GM23248 (cell line): ENCODE measurements around the gene EML6. TPM values are rescaled to one million over a fixed set of nuclear protein-coding genes. Genes with fewer than 3 reads are reported as not detected.

Experiments
- DNase-seq: peaks from one replicate; pipeline ENCODE4 v3.0.0-alpha.2; 2015
- H2AFZ ChIP-seq: fragments of 200-600 bp; sonication (generic); 2 replicates; pipeline ENCODE4 v1.6.1; 2016; ENCODE audit warnings: antibody characterized with exemption
- H3F3A ChIP-seq: fragments of 200-600 bp; sonication (generic); 2 replicates; pipeline ENCODE4 v1.6.1; 2016; ENCODE audit warnings: mild to moderate bottlenecking, antibody characterized with exemption, mixed run types; ENCODE audit not compliant: insufficient read depth
- H3K27ac ChIP-seq: fragments of 200-600 bp; sonication (generic); 2 replicates; pipeline ENCODE4 v1.5.1; 2016; ENCODE audit warnings: mild to moderate bottlenecking
- H3K27me3 ChIP-seq: fragments of 200-600 bp; sonication (generic); replicated peaks from 2 replicates; pipeline ENCODE4 v1.6.1; 2016; ENCODE audit warnings: mild to moderate bottlenecking; ENCODE audit not compliant: insufficient read depth
- H3K36me3 ChIP-seq: fragments of 200-600 bp; sonication (generic); 2 replicates; pipeline ENCODE4 v1.6.1; 2016; ENCODE audit warnings: low read depth, mild to moderate bottlenecking
- H3K4me1 ChIP-seq: fragments of 200-600 bp; sonication (generic); 2 replicates; pipeline ENCODE4 v1.6.1; 2016; ENCODE audit warnings: mild to moderate bottlenecking; ENCODE audit not compliant: insufficient read depth
- H3K4me2 ChIP-seq: fragments of 200-600 bp; sonication (generic); one replicate; pipeline ENCODE4 v1.6.1; 2016; ENCODE audit warnings: mild to moderate bottlenecking; ENCODE audit not compliant: unreplicated experiment
- H3K4me3 ChIP-seq: fragments of 200-600 bp; sonication (generic); 2 replicates; pipeline ENCODE4 v1.5.1; 2016; ENCODE audit warnings: mild to moderate bottlenecking
- H3K79me2 ChIP-seq: fragments of 200-600 bp; sonication (generic); 2 replicates; pipeline ENCODE4 v1.6.1; 2016; ENCODE audit warnings: mild to moderate bottlenecking; ENCODE audit not compliant: insufficient read depth
- H3K9ac ChIP-seq: fragments of 200-600 bp; sonication (generic); 2 replicates; pipeline ENCODE4 v1.6.1; 2016; ENCODE audit warnings: mild to moderate bottlenecking
- H3K9me2 ChIP-seq: fragments of 200-600 bp; sonication (generic); 2 replicates; pipeline ENCODE4 v1.6.1; 2016; ENCODE audit warnings: mixed run types, mild to moderate bottlenecking, moderate library complexity; ENCODE audit not compliant: insufficient read depth
- H3K9me3 ChIP-seq: fragments of 200-600 bp; sonication (generic); one replicate; pipeline ENCODE4 v1.6.1; 2017; ENCODE audit warnings: low read depth
- H4K20me1 ChIP-seq: fragments of 200-600 bp; sonication (generic); 2 replicates; pipeline ENCODE4 v1.6.0; 2016; ENCODE audit not compliant: insufficient read depth
- EZH2 ChIP-seq: fragments of 200-600 bp; sonication (generic); IDR thresholded peaks from 2 replicates; pipeline ENCODE4 v1.6.1; 2018; ENCODE audit warnings: antibody characterized with exemption, mild to moderate bottlenecking; ENCODE audit not compliant: insufficient read depth, poor library complexity, severe bottlenecking
- EZH2phosphoT487 ChIP-seq: fragments of 200-600 bp; sonication (generic); IDR thresholded peaks from 2 replicates; pipeline ENCODE4 v1.6.1; 2018; ENCODE audit warnings: antibody characterized with exemption, moderate library complexity, mild to moderate bottlenecking, low read depth; ENCODE audit not compliant: insufficient read depth
- WGBS, 2 experiments: methylation state at CpG; one replicate each; pipeline ENCODE4 v1.1.6; 2015 to 2017; ENCODE audit warnings: low lambda C conversion rate in 2 of 2, low coverage in 1 of 2; ENCODE audit errors: missing lambda C conversion rate in 2 of 2; 5-methylcytosine and 5-hydroxymethylcytosine counted together
- in situ Hi-C: fragments of 300-500 bp; cut with MboI; formaldehyde crosslinking; loops from 2 replicates; pipeline ENCODE4 v1.15.0; 2020
- polyA plus RNA-seq: library from polyadenylated mRNA; unstranded; fragments of >200 nt; fragmentation: Nextera tagmentation; extraction: Ambion mirVana; gene quantifications from 2 replicates; pipeline ENCODE4 v1.2.1, GENCODE V29; 2016
- total RNA-seq: library from RNA; depleted of rRNA; stranded (reverse); fragments of >200 nt; shearing (Covaris generic); gene quantifications from 2 replicates; pipeline ENCODE4 v1.2.3, GENCODE V29; 2014

EML6 gene
- total and polyA plus RNA-seq, 2 experiments from 2014 or later, result 0.54 to 0.76 TPM

DNA sequence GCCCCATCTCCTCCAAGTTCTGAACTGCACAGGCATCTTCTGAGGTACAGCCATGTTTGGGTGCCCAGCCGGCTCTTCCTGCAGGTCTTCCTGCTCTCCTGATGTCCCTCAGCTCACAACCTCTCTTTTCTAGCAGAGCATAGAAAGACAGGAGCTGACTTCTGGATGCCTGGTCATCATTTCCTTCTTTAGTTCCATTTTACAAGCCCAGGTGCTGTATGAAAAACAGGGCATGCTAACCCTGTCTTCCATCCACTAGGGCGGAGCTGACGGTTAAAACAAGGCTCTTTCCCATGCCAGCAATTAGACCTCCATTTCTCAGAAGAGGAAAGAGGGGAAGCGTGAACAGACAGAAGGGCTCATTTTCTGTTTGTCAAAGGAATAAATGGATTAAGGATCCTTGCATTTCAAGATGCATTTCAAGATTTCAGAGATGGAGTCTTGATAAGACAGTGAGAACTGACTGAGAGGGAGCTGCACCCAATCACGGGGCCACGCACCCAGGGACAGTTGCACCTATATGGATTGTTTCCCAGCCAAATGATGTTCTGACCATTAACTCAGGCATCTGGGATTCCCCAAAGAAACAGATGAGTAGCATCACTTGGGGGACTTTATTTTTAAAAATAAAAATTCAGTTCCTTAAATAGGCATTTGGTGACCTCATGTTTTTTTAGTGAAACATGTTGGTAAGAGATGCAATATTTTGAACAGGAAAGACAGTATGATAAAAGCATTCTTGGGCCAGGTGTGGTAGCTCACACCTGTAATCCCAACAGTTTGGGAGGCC, 45.8 kb upstream of the EML6 start:
- in situ Hi-C loops, result no loop called here
- no peaks in the 10 kb centered on the region for H3K79me2 ChIP-seq
- no peaks in the 10 kb centered on the region for H3K27me3 ChIP-seq
- H3K4me3 ChIP-seq, result no peak overlapping the region
- no peaks in the 10 kb centered on the region for H3K9me3 ChIP-seq
- H4K20me1 ChIP-seq, result no peaks in the 10 kb centered on the region
- TF ChIP-seq EZH2 (no peak), EZH2phosphoT487 (no peak)
- DNase-seq, result no peak
- no peak overlapping the region for H2AFZ ChIP-seq
- H3K27ac ChIP-seq, result no peak overlapping the region
- WGBS, 2 experiments, result 92 to 94% methylated on average over 6 of the region's 6 CpGs
- H3K4me1 ChIP-seq, result peaks cover 36% of the 10 kb centered on the region
- peaks cover 17% of the 10 kb centered on the region; the same call in 1 of the 2 replicates for H3F3A ChIP-seq
- no peak overlapping the region for H3K4me2 ChIP-seq
- no peak overlapping the region for H3K9ac ChIP-seq
- H3K36me3 ChIP-seq, result no peaks in the 10 kb centered on the region
- H3K9me2 ChIP-seq, result no peaks in the 10 kb centered on the region

DNA sequence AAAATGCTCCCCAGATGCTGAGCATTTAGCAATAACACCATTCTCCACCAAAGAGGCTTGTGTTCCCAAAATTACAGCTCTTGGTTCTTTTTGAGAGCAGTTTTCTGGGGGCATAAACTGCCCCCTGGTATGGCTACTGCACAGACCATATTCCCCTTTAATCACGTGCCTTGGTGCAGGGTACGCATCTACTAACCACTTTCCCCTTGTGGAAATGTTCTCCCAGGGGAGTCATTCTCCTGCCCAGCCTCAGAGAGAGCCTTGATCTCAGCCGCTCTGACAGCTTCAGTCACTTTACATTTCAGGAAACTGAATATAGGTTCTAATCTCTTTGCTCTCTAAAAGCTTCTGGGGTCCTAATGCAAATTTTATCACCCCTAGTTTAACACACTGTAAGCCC, 44.7 kb upstream of the EML6 start:
- peaks cover 25% of the 10 kb centered on the region for H3K4me1 ChIP-seq
- no peaks in the 10 kb centered on the region for H3K27me3 ChIP-seq
- DNase-seq, result no peak

DNA sequence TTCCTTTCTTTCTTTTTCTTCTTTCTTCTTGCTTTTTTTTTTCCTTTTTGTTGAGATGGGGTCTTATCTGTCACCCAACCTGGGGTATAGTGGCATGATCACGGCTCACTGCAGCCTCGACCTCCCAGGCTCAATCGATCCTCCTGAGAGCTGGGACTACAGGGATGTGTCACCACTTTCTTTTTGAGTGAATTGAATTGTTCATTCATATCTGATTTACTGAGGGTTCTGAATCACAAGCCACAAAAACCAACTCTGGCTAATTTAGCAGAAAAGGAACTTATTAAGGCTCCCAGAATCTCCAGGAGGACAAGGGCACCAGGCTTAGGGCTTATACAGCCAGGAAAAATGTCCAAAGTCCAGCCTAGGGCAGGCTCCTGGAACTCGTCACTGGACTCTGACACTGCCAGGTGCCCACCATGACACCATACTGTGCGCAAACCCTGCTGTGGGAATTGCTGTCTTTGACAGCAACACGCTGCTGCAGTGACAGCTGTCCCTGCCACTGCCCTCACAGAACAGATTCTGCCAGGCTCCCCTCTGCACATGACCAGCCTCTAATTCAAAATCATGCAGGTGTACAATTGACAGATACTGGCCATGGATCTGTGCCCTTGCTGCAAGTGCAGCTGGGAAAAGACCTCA, 42.9 kb upstream of the EML6 start:
- peak; percentile 68 for DNase-seq

More for the DNA sequence above, 44.7 kb upstream of the EML6 start:
- TF ChIP-seq EZH2phosphoT487 (no peak), EZH2 (no peak)
- Histone ChIP-seq H2AFZ (no peak overlapping the region), H3K36me3 (no peaks in the 10 kb centered on the region), H3K9me2 (no peaks in the 10 kb centered on the region), H4K20me1 (no peaks in the 10 kb centered on the region), H3K79me2 (no peaks in the 10 kb centered on the region), H3K9me3 (no peaks in the 10 kb centered on the region), H3F3A (peaks cover 14% of the 10 kb centered on the region; the same call in 1 of the 2 replicates), H3K4me3 (no peak overlapping the region), H3K9ac (no peak overlapping the region), H3K27ac (no peak overlapping the region), H3K4me2 (no peak overlapping the region)
- WGBS, 2 experiments, result 73 to 81% methylated on average over 3 of the region's 3 CpGs
- in situ Hi-C loops, result no loop called here

DNA sequence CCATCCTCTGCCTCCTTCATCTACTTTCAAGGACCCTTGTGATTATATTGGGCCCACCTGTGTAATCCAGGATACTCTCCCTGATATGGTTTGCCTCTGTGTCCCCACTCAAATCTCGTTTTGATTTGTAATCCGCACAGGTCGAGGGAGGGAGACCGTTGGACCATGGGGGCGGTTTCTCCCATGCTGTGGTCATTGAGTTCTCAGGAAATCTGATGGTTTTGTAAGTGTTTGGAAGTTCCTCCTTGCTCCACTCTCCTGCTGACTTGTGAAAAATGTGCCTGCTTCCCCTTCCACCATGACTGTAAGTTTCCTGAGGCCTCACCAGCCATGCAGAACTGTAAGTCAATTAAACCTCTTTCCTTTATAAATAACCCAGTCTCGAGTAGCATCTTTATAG, 42.0 kb upstream of the EML6 start:
- TF ChIP-seq EZH2, result no peak
- no peak for TF ChIP-seq EZH2phosphoT487
- Histone ChIP-seq H4K20me1 (no peaks in the 10 kb centered on the region), H2AFZ (no peak overlapping the region), H3K79me2 (no peaks in the 10 kb centered on the region), H3F3A (peaks cover 8% of the 10 kb centered on the region; the same call in 1 of the 2 replicates), H3K36me3 (no peaks in the 10 kb centered on the region), H3K4me1 (peaks cover 16% of the 10 kb centered on the region), H3K9ac (no peak overlapping the region), H3K27ac (no peak overlapping the region), H3K9me2 (no peaks in the 10 kb centered on the region), H3K4me2 (no peak overlapping the region), H3K9me3 (no peaks in the 10 kb centered on the region), H3K27me3 (peaks cover 5% of the 10 kb centered on the region; the same call in 1 of the 2 replicates), H3K4me3 (no peak overlapping the region)
- WGBS, 2 experiments, result 92 to 95% methylated on average over 6 of the region's 6 CpGs
- in situ Hi-C loops, result no loop called here
- DNase-seq, result no peak

More for the DNA sequence above, 42.9 kb upstream of the EML6 start:
- no peak overlapping the region for H3K9ac ChIP-seq
- peaks cover 14% of the 10 kb centered on the region; the same call in 1 of the 2 replicates for H3F3A ChIP-seq
- WGBS, 2 experiments, result 50 to 56% methylated on average over 6 of the region's 6 CpGs
- H3K9me3 ChIP-seq, result no peaks in the 10 kb centered on the region
- TF ChIP-seq EZH2 (no peak), EZH2phosphoT487 (no peak)
- H3K4me1 ChIP-seq, result peaks cover 21% of the 10 kb centered on the region
- no peaks in the 10 kb centered on the region for H3K79me2 ChIP-seq
- no peak overlapping the region for H2AFZ ChIP-seq
- no peak overlapping the region for H3K27ac ChIP-seq
- H3K4me3 ChIP-seq, result peak overlapping the region; percentile 17; the same call in 1 of the 2 replicates
- H3K36me3 ChIP-seq, result no peaks in the 10 kb centered on the region
- in situ Hi-C loops, result no loop called here
- no peaks in the 10 kb centered on the region for H3K9me2 ChIP-seq
- H4K20me1 ChIP-seq, result no peaks in the 10 kb centered on the region
- peak overlapping the region; percentile 20 for H3K4me2 ChIP-seq
- peaks cover 5% of the 10 kb centered on the region; the same call in 1 of the 2 replicates for H3K27me3 ChIP-seq
